ENCODE results near the gene WASHC4.

WASHC4 gene

GRCh38 chr12:105164068-105164467, 56.5 kb downstream of the WASHC4 start:
- peaks cover 4% of the 10 kb centered on the region; the same call in 1 of the 2 replicates for H3K36me3 ChIP-seq (replicated peaks; ENCODE audit: insufficient read depth, low read length)

GRCh38 chr12:105166736-105167135, 59.2 kb downstream of the WASHC4 start:
- no peak for TF ChIP-seq EZH2phosphoT487 (IDR thresholded peaks at IDR 0.05; ENCODE audit: low read length)
- no peak for TF ChIP-seq EZH2 (optimal IDR thresholded peaks at IDR 0.05; ENCODE audit: low read depth, low read length)
- TF ChIP-seq, protein P1, sequence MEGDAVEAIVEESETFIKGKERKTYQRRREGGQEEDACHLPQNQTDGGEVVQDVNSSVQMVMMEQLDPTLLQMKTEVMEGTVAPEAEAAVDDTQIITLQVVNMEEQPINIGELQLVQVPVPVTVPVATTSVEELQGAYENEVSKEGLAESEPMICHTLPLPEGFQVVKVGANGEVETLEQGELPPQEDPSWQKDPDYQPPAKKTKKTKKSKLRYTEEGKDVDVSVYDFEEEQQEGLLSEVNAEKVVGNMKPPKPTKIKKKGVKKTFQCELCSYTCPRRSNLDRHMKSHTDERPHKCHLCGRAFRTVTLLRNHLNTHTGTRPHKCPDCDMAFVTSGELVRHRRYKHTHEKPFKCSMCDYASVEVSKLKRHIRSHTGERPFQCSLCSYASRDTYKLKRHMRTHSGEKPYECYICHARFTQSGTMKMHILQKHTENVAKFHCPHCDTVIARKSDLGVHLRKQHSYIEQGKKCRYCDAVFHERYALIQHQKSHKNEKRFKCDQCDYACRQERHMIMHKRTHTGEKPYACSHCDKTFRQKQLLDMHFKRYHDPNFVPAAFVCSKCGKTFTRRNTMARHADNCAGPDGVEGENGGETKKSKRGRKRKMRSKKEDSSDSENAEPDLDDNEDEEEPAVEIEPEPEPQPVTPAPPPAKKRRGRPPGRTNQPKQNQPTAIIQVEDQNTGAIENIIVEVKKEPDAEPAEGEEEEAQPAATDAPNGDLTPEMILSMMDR (IDR thresholded peaks at IDR 0.05; ENCODE audit: low read length), result no peak
- Histone ChIP-seq H3F3A (ENCODE audit: insufficient read depth, low read length) (no peaks in the 10 kb centered on the region), H3K9ac (ENCODE audit: low read length) (no peak overlapping the region), H3K79me2 (ENCODE audit: low read length) (0 out of 2 replicates have a peak, but pooled peaks cover 3% of the 10 kb centered on the region), H3K4me2 (ENCODE audit: low read depth, low read length) (no peak overlapping the region), H3K27me3 (replicated peaks; ENCODE audit: insufficient read depth, low read length) (no peaks in the 10 kb centered on the region), H3K4me3 (ENCODE audit: low read length) (no peak overlapping the region), H3K9me2 (replicated peaks; ENCODE audit: insufficient read depth, low read length) (no peaks in the 10 kb centered on the region), H3K9me3 (replicated peaks; ENCODE audit: insufficient read depth, low read length) (no peaks in the 10 kb centered on the region), H4K20me1 (ENCODE audit: insufficient read depth, low read length) (no peaks in the 10 kb centered on the region), H2AFZ (ENCODE audit: low read length) (no peak overlapping the region), H3K4me1 (ENCODE audit: low read length) (no peaks in the 10 kb centered on the region), H3K27ac (ENCODE audit: low read length) (no peak overlapping the region), H3K36me3 (replicated peaks; ENCODE audit: insufficient read depth, low read length) (no peaks in the 10 kb centered on the region; the same call in 1 of the 2 replicates)
- DNase-seq, result no peak

More at GRCh38 chr12:105164068-105164467, 56.5 kb downstream of the WASHC4 start:
- H3F3A ChIP-seq (ENCODE audit: insufficient read depth, low read length), result no peaks in the 10 kb centered on the region
- no peak overlapping the region for H3K9ac ChIP-seq (ENCODE audit: low read length)
- no peaks in the 10 kb centered on the region for H3K27me3 ChIP-seq (replicated peaks; ENCODE audit: insufficient read depth, low read length)
- TF ChIP-seq, protein P1 (IDR thresholded peaks at IDR 0.05; ENCODE audit: low read length), result no peak
- H3K9me2 ChIP-seq (replicated peaks; ENCODE audit: insufficient read depth, low read length), result no peaks in the 10 kb centered on the region
- DNase-seq, result no peak
- 0 out of 2 replicates have a peak, but pooled peaks cover 3% of the 10 kb centered on the region for H3K79me2 ChIP-seq (ENCODE audit: low read length)
- no peak overlapping the region for H3K4me2 ChIP-seq (ENCODE audit: low read depth, low read length)
- H2AFZ ChIP-seq (ENCODE audit: low read length), result no peak overlapping the region
- no peaks in the 10 kb centered on the region for H3K4me1 ChIP-seq (ENCODE audit: low read length)
- no peaks in the 10 kb centered on the region for H4K20me1 ChIP-seq (ENCODE audit: insufficient read depth, low read length)
- H3K9me3 ChIP-seq (replicated peaks; ENCODE audit: insufficient read depth, low read length), result no peaks in the 10 kb centered on the region
- H3K27ac ChIP-seq (ENCODE audit: low read length), result no peak overlapping the region
- no peak overlapping the region for H3K4me3 ChIP-seq (ENCODE audit: low read length)

DNA sequence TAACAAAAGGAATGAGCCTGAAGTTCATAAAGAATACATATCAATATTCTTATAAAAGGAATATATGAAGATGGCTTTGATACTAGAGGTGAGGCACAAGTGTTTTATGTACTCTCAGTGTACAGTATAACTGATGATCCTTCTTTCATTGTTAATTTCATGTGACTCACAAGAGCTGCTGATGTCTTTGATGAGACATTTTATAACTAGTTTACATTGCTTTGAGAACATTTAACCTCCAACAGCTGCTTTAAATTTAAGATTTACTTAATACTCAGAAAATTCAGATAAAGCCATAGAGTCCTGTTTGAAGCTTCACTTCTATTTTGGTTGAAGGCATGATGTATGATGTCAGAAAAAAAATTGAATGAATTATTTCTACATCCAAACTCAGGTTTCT, 59.8 kb downstream of the WASHC4 start:
- H2AFZ ChIP-seq (ENCODE audit: low read length), result no peak overlapping the region
- no peaks in the 10 kb centered on the region for H3K79me2 ChIP-seq (ENCODE audit: low read length)
- no peak overlapping the region for H3K9ac ChIP-seq (ENCODE audit: low read length)
- 0 out of 2 replicates have a peak, but pooled peaks cover 5% of the 10 kb centered on the region for H3K4me1 ChIP-seq (ENCODE audit: low read length)
- no peaks in the 10 kb centered on the region for H4K20me1 ChIP-seq (ENCODE audit: insufficient read depth, low read length)
- no peaks in the 10 kb centered on the region; the same call in 1 of the 2 replicates for H3K36me3 ChIP-seq (replicated peaks; ENCODE audit: insufficient read depth, low read length)
- no peak overlapping the region for H3K4me3 ChIP-seq (ENCODE audit: low read length)
- H3K4me2 ChIP-seq (ENCODE audit: low read depth, low read length), result no peak overlapping the region
- H3K27ac ChIP-seq (ENCODE audit: low read length), result no peak overlapping the region
- no peaks in the 10 kb centered on the region for H3K9me3 ChIP-seq (replicated peaks; ENCODE audit: insufficient read depth, low read length)
- DNase-seq, result no peak
- H3K9me2 ChIP-seq (replicated peaks; ENCODE audit: insufficient read depth, low read length), result no peaks in the 10 kb centered on the region
- TF ChIP-seq EZH2 (optimal IDR thresholded peaks at IDR 0.05; ENCODE audit: low read depth, low read length), result no peak
- TF ChIP-seq, protein P1 (IDR thresholded peaks at IDR 0.05; ENCODE audit: low read length), result no peak
- TF ChIP-seq EZH2phosphoT487 (IDR thresholded peaks at IDR 0.05; ENCODE audit: low read length), result no peak
- H3F3A ChIP-seq (ENCODE audit: insufficient read depth, low read length), result no peaks in the 10 kb centered on the region
- no peaks in the 10 kb centered on the region for H3K27me3 ChIP-seq (replicated peaks; ENCODE audit: insufficient read depth, low read length)
